Mesothelial cell of epicardium (in vitro differentiated cells): ENCODE measurements around the gene SYTL3. TPM values are rescaled to one million over a fixed set of nuclear protein-coding genes. Genes with fewer than 3 reads are reported as not detected.
A peak's percentile ranks its signal among the peaks of the same experiment; 100 is the strongest.
"Not testable (repeated sequence)": the region's sequence is repeated elsewhere in the genome, so short reads cannot be mapped to it uniquely, and the experiment has no call there.

Experiments
- DNase-seq, 2 experiments: peaks; one replicate each; pipeline ENCODE4 v3.0.0; 2021; ENCODE audit warnings: low spot score in 2 of 2; ENCODE audit not compliant: unreplicated experiment in 2 of 2
- H3K27ac Mint-ChIP-seq: 2 replicates; pipeline ENCODE4 v1.8.0; 2021; ENCODE audit warnings: mixed read lengths
- H3K27me3 Mint-ChIP-seq: 2 replicates; pipeline ENCODE4 v1.8.0; 2021; ENCODE audit warnings: low read depth, mixed read lengths
- H3K36me3 Mint-ChIP-seq: 2 replicates; pipeline ENCODE4 v1.8.0; 2021; ENCODE audit warnings: mixed read lengths
- H3K4me1 Mint-ChIP-seq: 2 replicates; pipeline ENCODE4 v1.8.0; 2021; ENCODE audit warnings: mixed read lengths
- H3K4me3 Mint-ChIP-seq: 2 replicates; pipeline ENCODE4 v1.8.0; 2021; ENCODE audit warnings: mild to moderate bottlenecking, moderate library complexity, mixed read lengths
- H3K9me3 Mint-ChIP-seq: 2 replicates; pipeline ENCODE4 v1.8.0; 2021; ENCODE audit warnings: mixed read lengths
- CTCF ChIP-seq: fragments of 200-600 bp; sonication (generic); IDR thresholded peaks from one replicate; pipeline ENCODE4 v1.5.0; 2021; ENCODE audit warnings: antibody characterized with exemption; ENCODE audit not compliant: unreplicated experiment
- total RNA-seq: library from RNA; stranded (reverse); gene quantifications from 3 replicates; pipeline ENCODE4 v1.2.1, GENCODE V29; 2021

The SYTL3 gene
- total RNA-seq, 1 donor from 2014 or later, result 6.1 TPM

DNA sequence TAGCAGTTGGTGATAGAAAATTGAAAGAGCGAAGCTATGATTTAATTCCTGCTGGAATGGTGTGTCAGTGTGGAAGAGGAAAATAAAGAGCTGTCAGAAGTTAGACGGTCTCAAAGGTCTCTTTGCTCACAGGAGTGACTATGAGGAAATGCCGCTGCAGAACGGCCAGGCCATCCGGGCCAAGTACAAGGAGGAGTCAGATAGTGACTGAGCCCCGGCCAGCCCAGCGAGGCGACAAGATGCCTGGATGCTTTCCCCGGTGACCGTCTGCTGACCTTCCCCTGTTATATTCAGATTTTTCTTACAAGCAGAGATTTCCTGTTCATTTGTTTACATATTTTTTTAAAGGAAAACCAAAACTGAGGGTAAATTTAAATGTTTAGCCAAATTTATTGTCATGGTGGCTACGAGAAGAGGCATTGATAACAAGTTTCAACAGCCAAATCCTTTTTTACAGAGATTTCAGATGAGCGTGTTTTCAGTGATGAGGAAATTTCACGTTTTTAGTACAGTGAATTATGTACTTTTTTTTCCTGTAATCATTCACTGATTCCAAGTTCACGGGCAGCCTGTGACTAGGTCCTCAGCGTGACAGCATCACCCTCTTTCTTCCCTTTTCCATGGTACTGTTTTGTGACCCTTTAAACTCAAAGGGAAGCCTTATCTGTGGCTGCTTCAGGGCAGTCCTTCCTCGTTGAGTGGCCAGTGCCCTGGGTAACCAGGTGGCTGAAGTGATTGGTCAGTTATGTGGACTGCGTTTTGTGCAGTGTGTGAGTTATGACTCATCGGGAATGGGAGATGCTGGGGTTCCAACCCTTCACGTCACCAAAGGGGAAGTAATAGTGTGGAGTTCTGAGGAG lies 17.9 kb upstream of the SYTL3 start:
- DNase-seq, result no peak
- no peaks in the 10 kb centered on the region for H3K9me3 Mint-ChIP-seq
- H3K36me3 Mint-ChIP-seq, result peaks cover 37% of the 10 kb centered on the region

DNA sequence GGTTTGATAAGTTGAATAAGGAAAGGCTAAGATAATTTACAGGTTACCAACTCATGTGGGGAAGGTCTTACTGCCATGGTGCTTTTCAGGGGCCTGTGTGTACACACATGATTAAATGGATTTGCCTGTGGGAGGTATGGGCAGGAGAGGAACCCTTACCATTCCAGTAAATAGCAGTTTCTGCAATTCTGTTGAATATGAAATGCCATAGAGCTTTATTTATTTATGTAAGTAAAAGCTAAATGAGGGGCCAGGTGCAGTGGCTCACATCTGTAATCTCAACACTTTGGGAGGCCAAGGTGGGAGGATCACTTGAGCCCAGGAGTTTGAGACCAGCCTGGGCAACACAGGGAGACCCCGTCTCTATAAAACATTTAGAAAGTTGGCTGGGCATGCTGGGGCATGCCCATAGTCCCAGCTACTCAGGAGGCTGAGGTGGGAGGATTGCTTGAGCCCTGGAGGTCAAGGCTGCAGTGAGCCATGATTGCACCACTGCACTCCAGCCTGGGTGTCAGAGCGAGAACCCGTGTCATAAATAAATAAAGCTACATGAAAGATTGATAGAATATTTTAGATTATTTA lies 17.2 kb upstream of the SYTL3 start:
- not testable (repeated sequence) for H3K9me3 Mint-ChIP-seq, H3K27me3 Mint-ChIP-seq, H3K4me3 Mint-ChIP-seq, DNase-seq
- Mint-ChIP-seq H3K27ac (peak overlapping the region; percentile 88), H3K4me1 (peaks cover 33% of the 10 kb centered on the region), H3K36me3 (peaks cover 39% of the 10 kb centered on the region)

More for the DNA sequence above, 17.9 kb upstream of the SYTL3 start:
- H3K4me1 Mint-ChIP-seq, result peaks cover 37% of the 10 kb centered on the region
- no peaks in the 10 kb centered on the region for H3K27me3 Mint-ChIP-seq
- TF ChIP-seq CTCF, result no peak
- peak overlapping the region; percentile 88 for H3K27ac Mint-ChIP-seq
- peak overlapping the region; percentile 15 for H3K4me3 Mint-ChIP-seq

DNA sequence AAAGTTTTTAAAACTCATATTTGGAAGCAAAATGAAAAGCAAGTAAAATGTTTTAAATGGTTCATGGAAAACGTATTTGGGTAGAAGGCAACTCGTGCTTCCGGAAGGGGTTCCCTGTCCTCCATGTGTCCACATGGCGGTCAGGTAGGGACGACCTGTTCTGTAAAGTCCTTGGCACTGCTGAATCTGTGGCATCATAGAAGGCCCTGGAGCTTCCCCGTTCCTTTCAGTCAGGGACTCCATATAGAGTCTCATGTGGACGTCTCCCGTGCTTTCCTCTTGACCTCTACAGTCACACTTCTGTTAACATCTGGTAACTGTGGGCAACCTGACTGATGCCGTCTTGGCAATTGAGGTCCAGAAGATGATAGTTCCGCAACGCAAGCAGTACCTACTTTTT lies 16.7 kb upstream of the SYTL3 start:
- no peak for DNase-seq
- Mint-ChIP-seq H3K36me3 (peaks cover 39% of the 10 kb centered on the region), H3K4me1 (peaks cover 28% of the 10 kb centered on the region), H3K9me3 (no peaks in the 10 kb centered on the region), H3K4me3 (no peak overlapping the region), H3K27me3 (no peaks in the 10 kb centered on the region), H3K27ac (peak overlapping the region; percentile 56)
- TF ChIP-seq CTCF, result no peak

- no peak overlapping the region for H3K4me3 Mint-ChIP-seq
- peaks cover 37% of the 10 kb centered on the region for H3K36me3 Mint-ChIP-seq
- peak overlapping the region; percentile 79 for H3K27ac Mint-ChIP-seq
Measured at GRCh38 chr6:158634695-158635426, 15.0 kb upstream of the SYTL3 start.

GRCh38 chr6:158635427-158636073 lies 14.3 kb upstream of the SYTL3 start:
- Mint-ChIP-seq H3K27me3 (no peaks in the 10 kb centered on the region), H3K36me3 (peaks cover 40% of the 10 kb centered on the region), H3K27ac (peak overlapping the region; percentile 79), H3K4me1 (peaks cover 40% of the 10 kb centered on the region), H3K4me3 (no peak overlapping the region), H3K9me3 (no peaks in the 10 kb centered on the region)
- no peak for DNase-seq
- TF ChIP-seq CTCF, result no peak

More at GRCh38 chr6:158634695-158635426, 15.0 kb upstream of the SYTL3 start:
- no peak for DNase-seq
- Mint-ChIP-seq H3K9me3 (no peaks in the 10 kb centered on the region), H3K4me1 (peaks cover 33% of the 10 kb centered on the region), H3K27me3 (no peaks in the 10 kb centered on the region)
- no peak for TF ChIP-seq CTCF
